GM19023 (cell line): ENCODE measurements around the gene PYM1.
"Not testable (repeated sequence)": the region's sequence is repeated elsewhere in the genome, so short reads cannot be mapped to it uniquely, and the experiment has no call there.

Source experiments
- ATAC-seq: cut with Tn5 transposase; IDR thresholded peaks from one replicate; pipeline ENCODE4 v1.9.1; 2021; ENCODE audit warnings: mild to moderate bottlenecking, moderate library complexity; ENCODE audit not compliant: unreplicated experiment

PYM1 gene

DNA sequence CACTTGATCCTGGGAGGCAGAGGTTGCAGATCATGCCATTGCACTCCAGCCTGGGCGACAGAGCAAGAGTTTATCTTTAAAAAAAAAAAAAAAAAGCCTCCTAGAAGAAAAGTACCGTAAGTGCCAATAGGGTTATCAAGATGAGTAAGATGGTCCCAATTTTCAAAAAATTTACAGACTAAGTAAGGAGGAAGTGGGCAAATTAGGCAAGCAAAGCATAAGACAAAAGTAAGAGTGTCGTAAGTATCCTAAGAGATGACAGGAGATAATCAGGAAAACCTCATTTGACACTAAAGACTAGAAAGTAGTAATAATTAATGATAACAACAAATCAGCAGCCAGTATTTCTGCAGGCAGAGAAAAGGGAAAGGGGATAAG is 12.2 kb downstream of the PYM1 start:
- ATAC-seq = no peak

DNA sequence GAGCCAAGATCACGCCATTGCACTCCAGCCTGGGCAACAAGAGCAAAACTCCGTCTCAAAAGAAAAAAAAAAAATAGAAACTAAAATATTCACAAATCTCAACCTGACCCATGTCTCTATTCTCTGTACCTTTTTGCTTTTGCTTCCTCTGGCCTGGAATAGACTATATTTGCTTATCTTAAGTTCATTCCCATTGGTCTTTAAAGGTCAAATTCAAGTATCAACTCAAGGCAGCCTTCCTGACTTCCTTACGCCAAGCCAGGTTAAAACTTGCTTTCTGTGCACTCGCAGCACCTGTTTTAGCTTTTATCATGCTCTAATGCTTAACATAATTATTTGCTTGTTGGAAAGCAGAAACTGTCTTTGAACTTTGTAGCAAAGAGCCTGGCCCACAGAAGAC is 14.8 kb downstream of the PYM1 start:
- no peak for ATAC-seq

DNA sequence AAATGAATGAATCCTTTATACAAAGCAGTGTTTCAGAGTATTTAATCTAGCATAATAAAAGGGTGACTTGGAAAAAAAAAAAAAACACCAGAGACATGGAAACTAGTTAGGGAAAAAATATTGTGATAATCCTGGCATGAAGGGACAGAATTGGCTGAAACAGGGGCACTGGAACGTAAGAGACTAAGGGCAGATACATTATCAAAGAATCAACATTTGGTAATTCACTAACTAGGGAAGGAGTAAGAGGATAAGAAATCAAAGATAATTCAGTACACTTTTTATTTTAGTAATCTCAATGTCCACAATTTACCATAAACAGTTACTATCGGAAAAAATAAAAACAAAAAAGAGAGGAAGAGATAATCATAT is 18.2 kb downstream of the PYM1 start:
- no peak for ATAC-seq

DNA sequence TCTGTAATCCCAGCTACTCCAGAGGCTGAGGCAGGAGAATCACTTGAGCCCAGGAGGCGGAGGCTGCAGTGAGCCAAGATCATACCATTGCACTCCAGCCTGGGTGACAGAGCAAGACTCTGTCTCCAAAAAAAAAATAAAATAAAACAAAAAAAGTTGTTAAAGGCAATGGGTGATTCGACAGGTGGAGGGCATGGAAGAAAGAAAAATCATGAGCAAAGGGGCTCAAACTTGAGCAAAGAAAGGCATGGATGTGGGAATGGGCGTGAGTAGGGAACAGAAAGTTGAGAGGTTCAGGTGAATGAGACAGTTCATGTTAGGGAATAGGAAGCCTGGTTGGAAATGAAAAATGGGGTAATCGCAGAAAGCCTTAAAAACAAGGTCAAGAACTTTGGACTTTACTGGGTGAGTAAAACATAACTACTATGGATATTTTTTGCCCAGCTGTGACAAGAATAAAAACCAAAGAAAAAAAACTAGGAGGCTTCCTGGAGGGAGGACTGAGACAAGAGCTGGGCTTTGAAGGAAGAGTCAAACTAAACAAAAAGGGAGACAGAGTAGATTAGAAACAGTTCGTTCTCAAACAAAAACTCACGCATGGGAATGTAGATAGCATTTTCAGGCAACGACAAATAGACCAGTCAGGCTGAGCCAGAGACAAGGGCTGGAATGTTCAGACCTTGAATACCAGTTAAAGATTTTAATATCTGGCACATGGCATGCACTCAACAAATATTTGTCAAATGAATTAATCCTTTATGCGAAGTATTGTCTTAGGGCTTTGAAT is 18.8 kb downstream of the PYM1 start:
- no peak for ATAC-seq

DNA sequence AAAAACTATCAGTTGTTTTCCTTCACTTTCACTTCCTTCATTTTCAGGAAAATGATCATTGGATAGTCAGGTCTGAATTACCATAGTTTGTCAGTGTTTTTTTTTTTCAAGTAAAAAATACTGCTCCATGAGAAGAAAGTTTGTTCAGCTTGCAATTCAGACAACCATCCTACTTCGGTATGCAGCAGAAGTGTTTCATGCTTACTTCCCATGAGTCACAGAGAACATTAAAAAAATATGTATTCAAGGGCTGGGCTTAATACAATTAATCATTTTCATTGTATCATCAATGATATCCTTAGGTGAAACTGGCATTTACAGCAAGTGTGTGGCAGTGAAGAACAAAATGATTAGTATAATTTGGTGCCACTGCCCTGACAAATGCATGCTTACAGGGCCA is 21.6 kb downstream of the PYM1 start:
- no peak for ATAC-seq

DNA sequence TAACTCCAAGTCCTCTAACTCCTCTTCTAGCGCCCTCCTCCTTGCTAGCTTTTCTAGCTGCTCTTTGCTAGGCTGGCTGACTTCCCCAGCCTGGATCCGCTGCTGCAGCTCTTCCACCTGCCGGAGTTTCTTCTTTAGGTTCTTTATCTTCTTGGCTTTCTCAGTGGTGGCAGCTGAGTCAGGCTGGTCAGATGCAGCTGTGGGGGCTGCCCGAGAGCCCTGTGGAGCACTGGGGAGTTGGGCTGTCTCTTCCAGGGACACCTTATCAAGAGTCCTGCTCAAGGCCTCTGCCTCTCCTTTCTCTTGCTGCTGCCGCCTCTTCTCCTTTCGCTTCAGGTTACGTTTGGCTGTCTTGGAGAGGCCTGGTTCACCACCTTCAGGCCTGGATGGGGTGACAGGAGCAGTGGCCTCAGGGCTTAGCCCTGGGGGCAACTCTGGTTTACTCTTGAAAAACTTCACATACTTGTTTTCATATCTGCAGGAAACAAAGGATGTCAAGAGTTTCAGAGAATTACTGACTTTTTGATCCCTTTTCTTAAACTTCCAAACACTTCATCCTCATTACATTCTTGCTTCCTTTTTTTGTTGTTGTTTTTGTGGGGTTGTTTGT is 25.7 kb downstream of the PYM1 start:
- ATAC-seq = no peak

DNA sequence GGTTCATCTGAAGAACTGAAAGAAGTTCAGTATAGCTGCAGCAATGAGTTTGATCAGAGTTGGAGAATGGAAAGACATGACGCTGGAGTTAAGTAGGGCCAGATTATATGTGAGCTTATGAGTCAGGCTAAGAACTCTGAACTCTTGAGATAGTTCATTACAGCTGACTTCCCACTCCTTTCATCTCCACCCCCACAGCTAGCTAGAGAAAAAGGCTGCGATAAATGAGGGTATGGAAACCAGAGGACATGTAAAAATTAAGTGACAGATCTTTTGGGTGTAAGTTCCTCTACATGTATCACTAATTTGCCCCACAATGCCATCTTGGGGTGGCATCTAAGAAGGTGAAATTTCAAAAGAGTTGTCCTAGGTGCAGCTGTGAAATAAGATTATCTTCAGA is 28.6 kb downstream of the PYM1 start:
- no peak for ATAC-seq

DNA sequence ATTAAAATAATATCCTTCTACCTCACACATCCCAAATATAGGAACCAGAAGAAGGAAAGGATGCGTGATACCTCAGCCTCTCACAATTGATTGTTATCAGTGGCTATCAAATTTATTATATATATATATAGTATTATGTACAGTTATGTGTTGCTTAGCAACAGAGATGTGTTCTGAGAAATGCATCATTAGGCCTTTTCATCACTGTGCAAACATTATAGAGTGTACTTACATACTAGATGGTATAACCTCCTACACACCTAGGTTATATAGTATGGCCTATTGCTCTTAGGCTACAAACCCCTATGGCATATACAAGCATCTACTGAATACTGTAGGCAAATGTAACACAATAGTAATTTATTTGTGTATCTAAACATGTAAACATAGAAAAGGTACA is 34.0 kb downstream of the PYM1 start:
- no peak for ATAC-seq

DNA sequence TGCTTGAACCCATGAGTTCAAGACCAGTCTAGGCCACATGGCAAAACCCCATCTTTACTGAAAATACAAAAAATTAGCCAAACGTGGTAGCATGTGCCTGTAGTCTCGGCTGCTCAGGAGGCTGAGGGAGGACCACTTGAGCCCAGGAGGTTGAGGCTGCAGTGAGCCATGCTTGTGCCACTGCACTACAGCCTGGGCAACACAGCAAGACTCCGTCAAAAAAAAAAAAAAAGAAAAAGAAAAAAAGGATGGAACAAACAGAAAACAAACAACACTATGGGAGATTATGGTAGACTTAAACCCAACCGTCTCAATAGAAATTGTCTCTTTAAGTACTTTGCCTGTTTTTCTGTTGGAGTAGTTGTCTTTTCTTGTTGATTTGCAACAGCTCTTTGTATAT is 36.4 kb downstream of the PYM1 start:
- ATAC-seq = no peak

DNA sequence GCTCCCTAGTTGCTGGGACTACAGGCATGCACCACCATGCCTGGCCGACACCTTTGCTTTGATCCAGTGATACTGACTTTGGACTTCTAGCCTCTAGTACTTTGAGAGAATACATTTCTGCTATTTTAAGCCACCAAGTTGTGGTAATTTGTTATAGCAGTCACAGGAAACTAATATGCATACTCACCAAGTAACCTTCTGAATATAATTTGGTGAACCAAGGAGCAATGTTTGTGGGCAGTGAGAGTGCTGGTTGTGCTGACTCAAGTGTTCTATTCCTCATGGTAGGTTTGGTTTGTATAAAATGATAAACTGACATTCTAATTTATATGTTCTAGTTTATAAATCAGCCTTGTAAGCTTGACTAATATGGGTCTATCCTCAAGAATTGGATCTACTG is 42.6 kb downstream of the PYM1 start:
- no peak for ATAC-seq

DNA sequence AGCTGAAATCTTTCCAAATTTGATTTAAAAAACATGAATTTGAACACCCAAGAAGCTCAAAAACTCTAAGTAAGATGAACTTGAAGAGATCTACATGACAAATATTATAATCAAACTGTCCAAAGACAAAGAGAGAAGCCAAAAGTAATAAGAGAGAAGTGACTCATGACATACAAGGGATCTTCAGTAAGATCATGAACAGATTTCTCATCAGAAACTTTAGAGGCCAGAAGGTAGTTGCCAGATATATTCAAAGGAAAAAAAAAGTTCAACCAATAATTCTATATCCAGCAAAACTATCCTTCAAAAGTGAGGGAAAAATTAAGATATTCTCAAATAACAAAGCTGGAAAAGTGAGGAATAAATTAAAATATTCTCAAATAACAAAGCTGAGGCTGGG is 49.9 kb downstream of the PYM1 start:
- ATAC-seq = no peak

DNA sequence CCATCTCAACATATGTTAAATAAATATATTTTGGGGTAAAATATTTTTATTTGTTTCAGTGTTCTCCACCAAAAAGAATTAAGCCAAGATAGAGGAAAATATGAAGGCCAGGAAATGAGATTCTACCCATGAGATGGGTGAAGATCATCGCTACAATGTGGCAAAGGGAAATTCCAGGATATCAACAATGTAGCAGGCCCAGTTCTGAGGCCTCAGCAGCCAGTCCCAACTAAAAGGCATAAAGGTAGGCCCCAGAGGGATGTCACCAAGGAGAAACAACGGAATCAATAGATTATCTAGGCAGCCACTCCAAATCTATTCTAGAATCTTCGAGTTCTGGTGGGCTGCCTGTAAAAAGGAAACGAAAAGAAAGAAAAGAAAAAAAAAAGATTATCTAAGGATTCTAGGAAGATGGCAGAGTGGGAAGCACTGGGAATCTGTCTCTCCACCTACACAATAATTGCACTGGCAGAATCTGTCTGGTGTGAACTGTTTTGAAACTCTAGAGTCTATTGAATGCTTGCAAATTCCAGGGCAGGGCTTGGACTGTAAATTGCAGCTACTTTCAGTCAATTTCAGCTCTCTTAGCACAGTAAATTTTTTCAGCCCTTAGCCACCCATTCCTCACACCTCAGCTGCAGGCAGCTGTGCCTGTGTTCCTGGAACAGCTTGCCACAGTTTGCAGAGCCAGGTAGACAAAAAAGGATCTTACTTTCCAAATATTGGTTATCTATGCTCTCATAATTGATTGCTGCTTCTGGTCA is 51.8 kb downstream of the PYM1 start:
- no peak for ATAC-seq

DNA sequence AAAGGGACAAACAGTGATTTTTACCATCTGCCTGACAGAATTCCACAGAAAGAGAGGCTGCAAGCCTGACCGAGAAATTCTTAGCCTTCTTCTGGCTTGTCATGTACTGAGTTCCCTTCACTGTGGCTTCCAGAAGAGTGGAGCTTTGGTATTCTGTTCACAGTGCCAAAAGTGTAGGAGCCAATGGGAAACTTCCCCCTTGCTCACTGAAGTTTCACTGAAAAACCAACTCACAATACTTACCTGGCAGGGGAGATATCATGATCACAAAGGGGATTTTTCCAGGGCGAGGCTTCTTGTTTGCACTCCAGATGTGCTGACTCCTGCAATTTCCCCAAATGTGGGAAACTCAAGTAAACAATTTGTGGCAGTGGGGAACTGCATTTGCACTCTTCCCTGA is 53.3 kb downstream of the PYM1 start:
- no peak for ATAC-seq

DNA sequence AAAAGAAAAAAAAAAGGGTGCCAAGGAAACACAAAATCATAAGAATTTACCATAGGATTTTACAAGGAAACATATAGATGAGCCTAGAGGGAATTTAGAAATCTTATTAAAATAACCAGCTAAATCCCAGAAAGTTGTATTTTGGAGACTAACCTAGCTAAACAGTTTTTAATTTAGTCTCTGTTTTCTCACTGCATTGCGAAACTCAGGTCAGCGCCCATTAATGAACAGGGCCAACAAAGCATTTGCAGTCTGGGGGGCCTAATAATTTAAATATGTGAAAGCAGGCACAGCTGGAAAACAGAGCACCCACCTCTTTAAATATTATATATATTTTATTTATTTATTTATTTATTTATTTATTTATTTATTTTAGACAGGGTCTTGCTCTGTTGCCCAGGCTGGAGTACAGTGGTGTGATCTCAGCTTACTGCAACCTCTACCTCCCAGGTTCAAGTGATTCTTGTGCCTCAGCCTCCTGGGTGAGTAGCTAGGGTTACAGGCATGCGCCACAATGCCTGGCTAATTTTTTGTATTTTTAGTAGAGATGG is 61.2 kb downstream of the PYM1 start:
- not testable (repeated sequence) for ATAC-seq

DNA sequence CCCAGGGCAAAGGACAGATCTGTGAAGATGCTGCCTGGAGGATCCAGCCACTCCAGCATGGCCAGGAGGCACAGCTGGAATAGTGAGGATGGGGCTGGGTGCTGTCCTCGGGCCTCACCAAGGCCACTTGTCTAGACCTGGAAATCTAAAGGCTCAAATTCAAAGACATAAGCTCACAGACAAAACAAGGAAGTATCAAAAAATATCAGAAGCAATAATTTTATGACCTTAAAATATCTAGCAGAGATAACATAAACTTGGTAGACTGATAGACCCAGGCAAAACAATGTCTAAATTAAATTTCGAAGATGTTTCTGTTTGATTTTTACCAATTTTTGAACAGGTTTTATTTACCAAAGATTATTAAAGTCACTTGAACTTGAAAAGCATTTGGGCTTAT is 62.4 kb downstream of the PYM1 start:
- no peak for ATAC-seq

DNA sequence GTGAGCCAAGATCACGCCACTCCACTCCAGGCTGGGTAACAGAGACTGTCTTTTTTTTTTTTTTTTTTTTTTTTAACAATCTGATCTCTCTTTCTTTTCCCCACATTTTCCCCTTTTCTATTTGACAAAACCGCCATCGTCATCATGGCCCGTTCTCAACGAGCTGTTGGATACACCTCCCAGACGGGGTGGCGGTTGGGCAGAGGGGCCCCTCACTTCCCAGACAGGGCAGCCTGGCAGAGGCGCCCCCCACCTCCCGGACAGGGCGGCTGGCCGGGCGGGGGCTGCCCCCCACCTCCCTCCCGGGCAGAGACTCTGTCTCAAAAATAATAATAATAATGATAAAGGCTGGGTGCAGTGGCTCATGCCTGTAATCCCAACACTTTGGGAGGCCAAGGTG is 64.8 kb downstream of the PYM1 start:
- ATAC-seq = not testable (repeated sequence)

DNA sequence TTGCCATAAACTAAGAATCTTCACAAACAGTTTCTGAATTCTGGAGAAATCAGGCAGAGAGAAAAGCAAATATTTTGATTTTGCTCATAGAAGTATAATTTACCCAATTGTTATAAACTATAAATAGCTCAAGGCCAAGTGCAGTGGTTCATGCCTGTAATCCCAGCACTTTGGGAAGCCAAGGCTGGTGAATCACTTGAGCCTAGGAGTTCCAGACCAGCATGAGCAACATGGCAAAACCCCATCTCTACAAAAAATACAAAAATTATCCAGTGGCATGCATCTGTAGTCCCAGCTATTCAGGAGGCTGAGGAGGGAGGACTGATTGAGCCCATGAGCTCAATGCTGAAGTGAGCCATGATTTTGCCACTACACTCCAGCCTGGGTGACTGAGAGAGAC is 65.4 kb downstream of the PYM1 start:
- no peak for ATAC-seq

DNA sequence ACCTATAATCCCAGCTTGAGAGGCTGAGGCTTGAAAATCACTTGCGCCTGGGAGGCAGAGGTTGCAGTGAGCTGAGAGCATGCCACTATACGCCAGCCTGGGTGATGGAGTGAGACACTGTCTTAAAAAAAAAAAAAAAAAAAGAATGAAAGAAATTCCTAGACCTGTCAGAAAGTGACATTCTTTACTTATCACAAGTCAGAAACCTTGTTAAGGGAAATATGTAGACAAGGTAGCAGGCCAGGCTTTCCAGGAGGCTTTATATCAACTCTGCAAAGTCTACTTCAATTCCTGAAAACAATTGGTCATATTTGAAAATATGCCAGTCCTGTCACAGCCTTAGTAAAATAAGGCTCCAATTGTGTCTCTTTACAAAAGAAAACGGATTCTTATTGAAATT is 65.8 kb downstream of the PYM1 start:
- no peak for ATAC-seq

DNA sequence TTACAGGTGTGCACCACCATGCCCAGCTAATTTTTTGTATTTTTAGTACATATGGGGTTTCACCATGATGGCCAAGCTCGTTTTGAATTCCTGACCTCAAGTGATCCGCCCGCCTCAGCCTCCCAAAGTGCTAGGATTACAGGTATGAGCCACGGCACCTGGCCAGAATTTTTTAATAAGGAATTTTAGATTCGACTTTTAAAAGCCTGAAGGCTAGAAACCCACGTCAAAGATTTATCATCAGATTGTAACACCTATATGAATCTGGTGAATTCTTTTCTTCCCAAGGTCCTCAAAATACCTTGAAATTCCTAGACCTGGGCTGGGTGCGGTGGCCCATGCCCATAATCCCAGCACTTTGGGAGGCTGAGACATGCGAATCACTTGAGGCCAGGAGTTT is 66.3 kb downstream of the PYM1 start:
- no peak for ATAC-seq

DNA sequence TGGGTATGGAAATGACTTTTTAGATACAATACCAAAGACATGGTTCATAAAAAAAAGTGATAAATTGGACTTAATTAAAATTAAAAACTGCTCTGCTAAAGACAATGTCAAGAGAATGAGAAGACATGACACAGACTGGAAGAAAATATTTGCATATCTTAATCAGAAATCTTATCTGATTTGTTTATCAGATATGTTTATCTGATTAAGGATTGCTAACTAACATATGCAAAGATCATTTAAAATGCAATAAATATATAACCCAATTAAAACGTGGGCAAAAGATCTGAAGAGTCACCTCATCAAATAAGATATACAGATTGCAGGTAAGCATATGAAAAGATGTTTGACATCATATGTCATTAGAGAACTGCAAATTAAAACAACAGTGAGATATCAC is 75.0 kb downstream of the PYM1 start:
- ATAC-seq = no peak
